Upper lobe of left lung (tissue), 6 donors: ENCODE data around the gene CHMP6. TPM values are rescaled to one million over a fixed set of nuclear protein-coding genes. Genes with fewer than 3 reads are reported as not detected.
A peak's percentile ranks its signal among the peaks of the same experiment; 100 is the strongest.

Source experiments
- ATAC-seq, 2 donors: fragments of 200-7000 bp; cut with Tn5 transposase; one replicate each; pipeline ENCODE4 v1.9.1; 2022; ENCODE audit warnings: mild to moderate bottlenecking in 2 of 2, moderate library complexity in 2 of 2; ENCODE audit not compliant: low FRiP score in 2 of 2
- DNase-seq, 2 donors: peaks; one replicate each; pipeline ENCODE4 v3.0.0-alpha.2; 2019 to 2020
- H3K27ac ChIP-seq, 4 donors: fragments of 200-600 bp; sonication (generic); one replicate each; pipeline ENCODE4 v1.5.1; 2016 to 2019
- H3K27me3 ChIP-seq, 4 donors: fragments of 200-600 bp; sonication (generic); one replicate each; pipeline ENCODE4 v1.5.1; 2017 to 2019
- H3K36me3 ChIP-seq, 4 donors: fragments of 200-600 bp; sonication (generic); one replicate each; pipeline ENCODE4 v1.5.1; 2016 to 2019
- H3K4me1 ChIP-seq, 4 donors: fragments of 200-600 bp; sonication (generic); one replicate each; pipeline ENCODE4 v1.5.1; 2018 to 2019
- H3K4me3 ChIP-seq, 4 donors: fragments of 200-600 bp; sonication (generic); one replicate each; pipeline ENCODE4 v1.5.1; 2017 to 2019; ENCODE audit warnings: mild to moderate bottlenecking in 2 of 4, moderate library complexity in 1 of 4
- H3K9me3 ChIP-seq, 4 donors: fragments of 200-600 bp; sonication (generic); one replicate each; pipeline ENCODE4 v1.5.1; 2018 to 2019
- CTCF ChIP-seq, 6 experiments: fragments of 450-650 bp in 4 of 6; fragments of 200-600 bp in 2 of 6; sonication (generic) in 2 of 6; IDR thresholded peaks; one replicate each; pipeline ENCODE4 v1.5.1; 2016 to 2019; ENCODE audit warnings: antibody characterized with exemption in 6 of 6
- EP300 ChIP-seq, 4 donors: sonication (generic); formaldehyde crosslinking; IDR thresholded peaks; one replicate each; pipeline ENCODE4 v1.5.1; 2017; ENCODE audit warnings: antibody characterized with exemption in 4 of 4, control low read depth in 2 of 4
- POLR2A ChIP-seq, 4 donors: fragments of 450-650 bp; IDR thresholded peaks; one replicate each; pipeline ENCODE4 v1.5.1; 2016 to 2017; ENCODE audit warnings: antibody characterized with exemption in 4 of 4, mild to moderate bottlenecking in 2 of 4
- POLR2AphosphoS5 ChIP-seq, 2 donors: sonication (generic); formaldehyde crosslinking; IDR thresholded peaks; one replicate each; pipeline ENCODE4 v1.5.1; 2017; ENCODE audit warnings: antibody characterized with exemption in 2 of 2
- WGBS, 2 donors: methylation state at CpG; one replicate each; pipeline ENCODE4 v1.1.5; 2017 to 2018; 5-methylcytosine and 5-hydroxymethylcytosine counted together
- total RNA-seq, 6 donors: library from RNA; depleted of rRNA in 4 of 6; stranded (reverse); fragments of >200 nt in 4 of 6; gene quantifications; one replicate each; pipeline versions ENCODE4 v1.1.0 to v1.2.1, GENCODE V29; 2016 to 2021
- donor health status: DM: no; HTN: no; CAD: no; lungs with moderate emphysema.
- donor health status: DM: no; HTN: yes; CAD: no; lungs with severe emphysema.

CHMP6 gene
- total RNA-seq, 6 donors from 2014 or later = 29.5 to 75.4 (median 34.8) TPM

- no peak overlapping the region for H3K4me3 ChIP-seq
- ATAC-seq (no peak), DNase-seq (no peak)
- TF ChIP-seq POLR2AphosphoS5 (IDR thresholded peaks at IDR 0.05) = no peak
- TF ChIP-seq CTCF (IDR thresholded peaks at IDR 0.05) = no peak
- TF ChIP-seq POLR2A (IDR thresholded peaks at IDR 0.05) = no peak
- TF ChIP-seq EP300 (IDR thresholded peaks at IDR 0.05) = no peak
- H3K9me3 ChIP-seq = no peaks in the 10 kb centered on the region
- H3K27me3 ChIP-seq = no peaks in the 10 kb centered on the region
- 95 to 97% methylated on average over 16 to 19 of the region's 19 CpGs for WGBS, 2 donors
- no peak overlapping the region for H3K27ac ChIP-seq
- peaks cover 10 to 64% (median 57%) of the 10 kb centered on the region in 4 donors for H3K36me3 ChIP-seq
- H3K4me1 ChIP-seq = peaks cover 21 to 51% (median 27%) of the 10 kb centered on the region in 4 donors
These were observed 6.6 kb downstream of the CHMP6 start for GRCh38 chr17:80998118-80998747.

DNA sequence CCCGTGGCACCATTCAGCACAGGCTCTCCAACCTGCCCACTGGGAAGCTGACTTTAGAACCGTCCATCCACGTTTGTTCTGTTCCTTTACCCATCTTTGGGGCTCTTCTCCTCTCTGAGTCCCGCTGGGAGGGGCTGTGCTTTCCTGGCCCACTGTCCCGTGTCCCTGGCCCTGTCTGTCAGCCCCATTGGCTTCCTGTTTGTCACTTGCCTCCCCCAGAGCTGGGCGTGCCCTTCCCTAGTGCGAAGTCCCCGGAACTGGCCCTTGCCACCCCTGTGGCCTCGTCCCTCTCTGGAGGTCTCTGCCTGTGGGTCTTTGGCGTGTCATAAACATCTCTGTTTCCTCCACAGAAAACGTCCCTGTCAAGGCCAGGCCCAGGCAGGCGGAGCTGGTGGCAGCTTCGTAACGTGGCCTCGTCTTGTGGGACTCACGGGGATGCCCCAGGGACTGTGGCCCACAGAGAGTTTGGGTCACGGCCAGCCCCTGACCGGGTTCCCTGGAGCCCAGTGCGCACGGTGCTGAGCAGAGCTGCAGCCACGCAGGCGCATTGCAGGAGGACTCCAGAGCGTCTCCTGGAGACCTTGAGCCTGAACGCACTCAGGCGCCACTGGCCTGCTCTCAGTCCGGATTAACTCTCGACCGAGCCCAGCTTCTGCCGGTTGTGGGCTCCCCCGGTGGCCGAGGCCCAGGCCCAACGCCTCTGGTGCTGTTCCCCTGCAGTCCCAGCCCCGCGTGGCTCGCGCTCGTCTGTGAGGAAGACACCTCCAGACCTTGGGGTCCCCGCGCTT, 7.3 kb downstream of the CHMP6 start:
- Histone ChIP-seq H3K4me1 (peaks cover 19 to 51% (median 26%) of the 10 kb centered on the region in 4 donors), H3K9me3 (no peaks in the 10 kb centered on the region), H3K4me3 (no peak overlapping the region), H3K36me3 (peaks cover 10 to 64% (median 57%) of the 10 kb centered on the region in 4 donors), H3K27ac (no peak overlapping the region), H3K27me3 (peaks cover 0 to 6% (median 4%) of the 10 kb centered on the region in 4 donors)
- DNase-seq (peak in 1 of 2 donors; percentile 81), ATAC-seq (no peak)
- 86 to 91% methylated on average over 32 to 33 of the region's 39 CpGs for WGBS, 2 donors
- no peak for TF ChIP-seq POLR2A (IDR thresholded peaks at IDR 0.05)
- no peak for TF ChIP-seq POLR2AphosphoS5 (IDR thresholded peaks at IDR 0.05)
- no peak for TF ChIP-seq CTCF (IDR thresholded peaks at IDR 0.05)
- no peak for TF ChIP-seq EP300 (IDR thresholded peaks at IDR 0.05)

GRCh38 chr17:80999536-81000333, 8.1 kb downstream of the CHMP6 start:
- Histone ChIP-seq H3K4me3 (no peak overlapping the region), H3K4me1 (peaks cover 27 to 53% (median 31%) of the 10 kb centered on the region in 4 donors), H3K9me3 (no peaks in the 10 kb centered on the region), H3K36me3 (peaks cover 10 to 59% (median 56%) of the 10 kb centered on the region in 4 donors), H3K27ac (no peak overlapping the region), H3K27me3 (peaks cover 0 to 12% (median 10%) of the 10 kb centered on the region in 4 donors)
- TF ChIP-seq POLR2AphosphoS5 (IDR thresholded peaks at IDR 0.05) = no peak
- no peak for TF ChIP-seq POLR2A (IDR thresholded peaks at IDR 0.05)
- TF ChIP-seq CTCF (IDR thresholded peaks at IDR 0.05) = no peak
- no peak for TF ChIP-seq EP300 (IDR thresholded peaks at IDR 0.05)
- WGBS, 2 donors = 93 to 95% methylated on average over 24 to 32 of the region's 40 CpGs
- ATAC-seq = no peak
- no peak for DNase-seq

- ATAC-seq = no peak
- peaks cover 0 to 16% (median 10%) of the 10 kb centered on the region in 4 donors for H3K27me3 ChIP-seq
- H3K4me1 ChIP-seq = peaks cover 28 to 50% (median 31%) of the 10 kb centered on the region in 4 donors
- H3K27ac ChIP-seq = no peak overlapping the region
- WGBS, 2 donors = 96% methylated on average over 8 of the region's 8 CpGs; no CpG with 5 or more reads in 1 of the 2 donors
- no peaks in the 10 kb centered on the region for H3K9me3 ChIP-seq
- TF ChIP-seq CTCF (IDR thresholded peaks at IDR 0.05) = no peak
- no peak for TF ChIP-seq EP300 (IDR thresholded peaks at IDR 0.05)
- no peak for TF ChIP-seq POLR2AphosphoS5 (IDR thresholded peaks at IDR 0.05)
- no peak for TF ChIP-seq POLR2A (IDR thresholded peaks at IDR 0.05)
- DNase-seq = no peak
- H3K4me3 ChIP-seq = no peak overlapping the region
- peaks cover 7 to 54% (median 51%) of the 10 kb centered on the region in 4 donors for H3K36me3 ChIP-seq
These were observed 8.6 kb downstream of the CHMP6 start for GRCh38 chr17:81000334-81000630.
